GM21717 (cell line): ENCODE results near the gene ZNHIT3.
"Not testable (repeated sequence)": the region's sequence is repeated elsewhere in the genome, so short reads cannot be mapped to it uniquely, and the experiment has no call there.

Experiments
- ATAC-seq: cut with Tn5 transposase; IDR thresholded peaks from one replicate; pipeline ENCODE4 v1.9.1; 2021; ENCODE audit warnings: mild to moderate bottlenecking, moderate library complexity; ENCODE audit not compliant: unreplicated experiment

ZNHIT3 gene

GRCh38 chr17:36486204-36487194 lies at the start of gene ZNHIT3:
TSS of gene ZNHIT3 (plus strand) at chr17:36486681. CDS start at chr17:36486700, 19 bp downstream.
- peak; percentile 76 for ATAC-seq

GRCh38 chr17:36441792-36442191 lies 44.7 kb upstream of the ZNHIT3 start:
- ATAC-seq = not testable (repeated sequence)

GRCh38 chr17:36443777-36444176 lies 42.7 kb upstream of the ZNHIT3 start:
- ATAC-seq = no peak

GRCh38 chr17:36449997-36450396 lies 36.5 kb upstream of the ZNHIT3 start:
- ATAC-seq = not testable (repeated sequence)

GRCh38 chr17:36452888-36453287 lies 33.6 kb upstream of the ZNHIT3 start:
- not testable (repeated sequence) for ATAC-seq

DNA sequence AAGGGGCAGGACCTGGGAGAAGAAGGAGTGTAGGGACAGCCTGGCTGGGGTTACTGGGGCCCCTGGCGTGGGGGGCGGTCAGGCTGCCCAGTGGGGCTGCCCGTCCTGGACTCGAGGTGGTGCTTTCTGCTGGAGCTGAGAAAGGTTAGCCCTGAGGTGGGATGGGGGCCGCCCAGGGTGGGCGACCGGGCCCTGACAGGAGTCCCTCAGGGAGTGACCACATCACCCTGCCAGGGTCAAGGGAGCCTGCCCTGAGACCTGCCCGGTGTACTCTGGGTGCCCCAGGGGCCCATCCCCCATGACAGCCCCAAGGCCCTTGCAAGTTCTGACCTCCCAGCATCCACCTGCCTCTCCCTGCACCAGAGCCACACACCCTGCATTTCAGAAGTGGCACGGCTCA lies 28.8 kb upstream of the ZNHIT3 start:
- not testable (repeated sequence) for ATAC-seq

GRCh38 chr17:36459045-36459444 lies 27.4 kb upstream of the ZNHIT3 start:
- ATAC-seq = no peak

DNA sequence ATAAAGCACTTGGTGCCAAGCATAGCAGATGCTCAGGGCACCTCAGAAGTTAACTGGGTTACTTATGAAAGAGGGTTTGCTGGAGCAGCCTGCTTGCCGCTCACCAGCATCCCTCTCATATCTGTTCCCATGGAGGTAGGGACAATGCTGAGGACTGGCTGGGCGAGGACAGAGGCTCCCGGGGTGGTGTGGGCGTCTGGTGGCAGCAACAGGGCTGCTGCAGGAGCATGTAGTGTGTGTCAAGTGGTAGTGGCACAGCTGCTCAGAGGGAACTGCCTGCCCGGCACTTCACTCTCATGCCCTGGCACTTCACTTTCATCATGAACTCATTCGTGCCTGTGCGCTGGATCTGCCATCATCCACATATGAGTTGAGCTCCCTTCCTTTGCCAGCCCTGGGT lies 26.9 kb upstream of the ZNHIT3 start:
- no peak for ATAC-seq

DNA sequence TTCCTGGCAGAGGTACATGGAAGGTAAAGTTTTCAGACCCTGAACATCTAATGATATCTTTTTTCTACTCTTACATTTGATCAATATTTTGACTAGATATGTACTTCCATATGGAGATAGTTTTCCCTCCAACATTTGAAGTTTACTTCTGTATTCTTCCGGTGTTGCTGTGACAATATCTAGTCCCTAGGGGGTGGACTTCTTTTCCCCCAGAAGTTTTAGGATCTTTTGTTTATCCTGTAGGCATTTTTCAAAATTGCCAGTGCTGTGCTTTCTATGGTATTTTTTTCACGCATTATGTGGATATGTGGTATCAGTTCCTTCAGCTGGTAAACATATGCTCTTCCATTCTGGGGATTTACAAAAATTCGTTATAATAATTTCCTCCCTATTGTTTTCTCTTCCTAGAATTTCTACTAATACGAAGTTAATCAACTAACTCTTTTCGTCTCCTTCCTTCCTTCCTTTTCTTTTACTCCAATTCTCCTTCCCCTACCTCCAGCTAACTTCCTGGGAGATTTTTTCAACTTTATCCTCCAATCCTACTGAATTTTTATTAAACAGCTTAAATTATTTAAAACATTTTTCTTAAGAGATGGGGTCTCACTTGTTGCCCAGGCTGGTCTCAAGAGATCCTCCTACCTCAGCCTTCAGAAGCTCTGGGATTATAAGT lies 26.1 kb upstream of the ZNHIT3 start:
- no peak for ATAC-seq

DNA sequence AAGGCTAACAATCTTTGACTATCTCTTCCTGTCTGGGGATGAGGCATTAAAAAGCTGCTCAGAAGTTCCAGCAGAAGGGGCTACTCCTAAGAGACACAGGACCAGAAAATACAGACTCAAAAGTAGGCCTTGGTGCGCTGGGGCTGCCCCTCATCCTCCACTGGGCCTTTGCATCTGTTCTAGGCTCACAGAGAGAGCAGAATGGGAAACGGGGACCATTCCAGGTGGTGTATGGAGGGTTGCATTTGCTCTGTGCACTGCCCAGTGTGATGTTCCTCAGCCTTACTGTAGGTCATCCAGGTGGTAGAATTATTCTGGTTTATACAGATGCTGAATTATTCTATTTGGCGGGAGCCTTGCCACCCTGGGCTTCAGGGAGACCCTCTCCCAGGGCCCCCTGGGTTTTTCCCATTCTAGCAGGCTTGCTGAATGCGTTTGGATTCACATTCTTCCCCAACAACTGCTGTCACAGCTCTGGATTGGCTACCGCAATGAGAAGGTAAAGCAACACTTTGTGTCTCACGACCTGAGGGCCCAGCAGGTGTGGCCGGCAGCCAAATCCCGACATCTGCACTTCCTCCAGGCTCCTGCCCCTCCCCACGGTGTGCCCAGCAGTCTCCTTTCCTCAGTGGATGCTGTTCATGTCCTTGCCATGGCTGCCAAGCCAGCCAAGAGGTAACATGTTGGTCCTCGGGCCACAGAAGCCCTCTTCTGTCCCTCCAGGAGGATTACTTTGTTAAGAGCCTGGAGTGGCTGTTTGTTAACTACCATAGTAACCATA lies 25.0 kb upstream of the ZNHIT3 start:
- ATAC-seq = no peak

DNA sequence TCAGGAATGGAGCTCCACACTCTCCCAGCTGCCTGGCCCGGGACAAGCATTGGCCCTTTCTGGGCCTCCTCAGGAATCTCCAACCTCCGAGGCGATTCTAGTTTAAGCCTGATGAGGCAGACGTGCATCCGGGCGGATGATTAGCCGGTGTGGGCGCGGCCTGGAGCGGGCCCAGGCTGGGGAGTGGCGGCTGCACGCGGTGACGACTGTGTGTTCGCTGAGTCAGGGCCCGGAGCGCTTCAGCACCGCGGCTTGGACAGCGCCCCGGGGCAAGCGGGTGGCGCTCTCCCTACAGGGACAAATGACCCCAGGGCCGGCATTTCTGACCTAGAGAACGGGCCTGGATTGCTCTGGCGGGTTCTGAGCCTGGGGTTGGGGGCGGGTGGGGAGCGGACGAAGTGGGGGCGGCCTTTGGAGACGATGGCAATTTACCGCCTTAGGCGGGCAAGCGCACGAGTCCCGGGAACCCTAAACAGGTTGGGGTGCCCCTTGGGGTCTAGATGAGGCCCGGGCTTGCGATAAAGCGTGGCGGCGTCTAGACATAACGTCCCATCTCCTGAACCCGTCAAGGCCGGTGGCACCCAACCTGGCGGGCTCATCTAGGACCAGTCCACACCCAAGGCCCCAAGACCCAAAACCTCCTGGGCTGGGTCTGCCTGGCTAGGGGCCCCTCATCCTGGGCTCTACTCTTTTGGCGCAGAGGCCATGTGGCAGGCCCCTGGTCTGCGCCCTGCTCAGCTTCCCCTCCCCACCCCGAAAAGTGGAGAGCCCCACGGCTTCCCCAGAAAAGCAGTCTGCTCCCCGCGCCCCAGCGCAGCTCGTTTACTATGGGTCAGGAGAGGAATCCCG lies 22.3 kb upstream of the ZNHIT3 start:
- no peak for ATAC-seq

- ATAC-seq = no peak
These were observed 21.8 kb upstream of the ZNHIT3 start for GRCh38 chr17:36464765-36465088.

- no peak for ATAC-seq
These were observed 17.4 kb upstream of the ZNHIT3 start for GRCh38 chr17:36468903-36469635.

DNA sequence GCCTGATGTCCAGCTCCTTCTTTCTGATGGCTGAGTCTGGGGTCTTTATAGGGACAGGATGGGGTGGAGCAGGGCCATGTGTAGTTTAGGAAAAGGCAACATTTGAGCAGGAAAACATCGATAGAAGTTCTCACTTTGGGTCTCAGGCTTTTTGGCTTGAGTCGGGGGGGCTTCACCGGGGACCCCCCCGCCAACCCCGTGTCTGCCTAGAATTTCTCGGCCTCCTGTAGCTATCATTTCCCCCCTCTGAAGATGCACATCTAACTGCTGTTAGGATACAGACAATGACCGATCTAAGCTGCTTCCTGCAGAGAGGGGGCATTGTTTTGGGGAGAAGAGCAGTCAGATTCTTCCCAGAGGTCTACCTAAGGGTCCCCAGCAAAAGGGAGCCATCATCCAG lies 16.7 kb upstream of the ZNHIT3 start:
- no peak for ATAC-seq

DNA sequence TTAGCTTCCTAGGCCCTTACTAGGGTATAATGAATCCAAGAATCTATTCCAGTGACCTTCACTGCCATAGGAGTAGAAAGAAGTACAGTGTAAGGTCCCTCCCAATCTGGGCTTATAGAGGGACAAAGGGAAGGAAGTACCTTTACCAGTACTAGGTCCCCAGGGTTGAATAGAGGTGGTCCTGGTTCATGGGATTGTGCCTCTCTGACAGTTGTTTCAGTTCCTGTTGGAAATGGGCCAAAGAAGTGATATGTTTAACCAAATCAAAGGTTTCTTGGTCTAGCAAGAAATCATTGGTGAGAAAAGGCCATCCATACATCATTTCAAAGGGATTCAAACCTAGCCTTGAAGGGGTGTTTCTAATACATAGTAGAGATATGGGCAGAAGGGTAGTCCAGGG lies 16.0 kb upstream of the ZNHIT3 start:
- no peak for ATAC-seq

DNA sequence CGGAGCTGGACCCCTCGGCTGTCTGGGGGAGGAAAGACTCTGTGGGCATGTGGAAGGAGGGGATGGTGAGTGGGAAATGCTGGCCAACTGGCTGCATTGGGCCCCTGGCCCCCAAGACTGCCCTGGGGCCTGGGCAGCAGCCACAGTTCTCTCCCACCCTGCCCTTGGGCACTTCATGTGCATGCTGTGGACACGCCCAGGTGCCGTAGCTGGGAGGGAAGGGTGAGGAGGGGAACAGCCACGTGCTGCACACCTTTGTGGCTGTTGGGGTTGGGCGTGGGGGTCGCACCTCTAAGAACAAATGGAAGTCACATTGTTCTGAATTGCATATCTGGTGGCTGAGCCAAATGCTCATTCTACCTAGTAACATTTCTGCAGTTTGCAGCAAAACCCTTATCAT lies 11.9 kb upstream of the ZNHIT3 start:
- ATAC-seq = no peak

DNA sequence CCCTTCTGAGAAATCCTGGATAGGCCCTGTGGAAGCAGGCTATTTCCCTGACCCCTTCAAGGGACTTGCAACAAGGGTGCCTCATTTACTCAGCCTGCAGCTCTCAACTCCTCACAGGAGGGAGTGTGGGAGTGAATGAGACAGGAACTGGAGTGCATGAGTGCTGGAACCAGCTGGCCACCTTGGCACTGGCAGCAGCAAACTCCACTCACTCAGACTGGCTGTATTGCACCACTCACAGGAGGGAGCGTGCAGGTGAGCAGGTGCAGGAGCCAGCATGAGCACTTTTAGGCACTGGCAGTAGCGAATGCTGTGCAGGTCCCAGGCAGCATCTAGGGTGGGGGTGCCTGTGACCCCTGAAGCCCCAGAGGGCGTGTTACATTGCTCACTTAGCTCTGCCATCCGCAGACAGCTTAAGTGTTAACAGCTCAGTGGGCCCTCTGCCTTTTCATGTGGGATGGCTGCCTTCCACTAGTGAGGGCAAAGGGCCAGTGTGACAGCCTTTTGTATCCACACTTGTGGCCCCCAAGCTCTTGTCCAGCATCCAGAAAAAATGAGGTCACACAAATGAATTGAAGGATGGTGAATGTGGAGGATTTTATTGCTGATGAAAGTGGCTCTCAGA lies 11.0 kb upstream of the ZNHIT3 start:
- no peak for ATAC-seq

DNA sequence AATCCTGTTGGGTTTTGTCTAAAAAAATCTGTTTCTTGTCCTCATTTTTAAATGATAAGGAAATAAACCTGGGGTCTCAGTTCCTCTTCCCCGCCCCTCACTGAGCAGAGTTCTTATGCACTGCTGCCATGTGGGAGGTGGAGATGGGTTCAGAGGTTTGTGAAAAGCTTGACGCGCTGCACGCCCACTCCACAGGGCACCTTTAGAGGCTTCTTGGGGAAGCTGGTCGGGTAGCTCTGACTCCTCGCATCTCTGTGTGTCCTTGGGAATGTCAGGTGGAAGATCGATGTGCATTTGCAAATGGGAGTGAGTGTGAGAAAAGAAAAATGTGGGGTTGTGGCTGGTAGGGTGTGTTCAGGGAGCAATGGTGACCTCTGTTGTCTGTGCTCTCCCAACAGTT lies 4.7 kb upstream of the ZNHIT3 start:
- ATAC-seq = no peak
